Breast epithelium (tissue), 3 donors: ENCODE results near the gene RHOT1.
A peak's percentile ranks its signal among the peaks of the same experiment; 100 is the strongest.
"Not testable (repeated sequence)": the region's sequence is repeated elsewhere in the genome, so short reads cannot be mapped to it uniquely, and the experiment has no call there.

Source experiments
- POLR2A ChIP-seq: fragments of 450-650 bp; IDR thresholded peaks from one replicate; pipeline ENCODE4 v1.6.1; 2016; ENCODE audit warnings: antibody characterized with exemption, mild to moderate bottlenecking, moderate library complexity
- TF ChIP-seq, protein P1 (sequence below), 3 donors: fragments of 450-650 bp; IDR thresholded peaks; one replicate each; pipeline ENCODE4 v1.5.1; 2016 to 2017; ENCODE audit warnings: antibody characterized with exemption in 3 of 3, mild to moderate bottlenecking in 3 of 3, moderate library complexity in 3 of 3

DNA sequence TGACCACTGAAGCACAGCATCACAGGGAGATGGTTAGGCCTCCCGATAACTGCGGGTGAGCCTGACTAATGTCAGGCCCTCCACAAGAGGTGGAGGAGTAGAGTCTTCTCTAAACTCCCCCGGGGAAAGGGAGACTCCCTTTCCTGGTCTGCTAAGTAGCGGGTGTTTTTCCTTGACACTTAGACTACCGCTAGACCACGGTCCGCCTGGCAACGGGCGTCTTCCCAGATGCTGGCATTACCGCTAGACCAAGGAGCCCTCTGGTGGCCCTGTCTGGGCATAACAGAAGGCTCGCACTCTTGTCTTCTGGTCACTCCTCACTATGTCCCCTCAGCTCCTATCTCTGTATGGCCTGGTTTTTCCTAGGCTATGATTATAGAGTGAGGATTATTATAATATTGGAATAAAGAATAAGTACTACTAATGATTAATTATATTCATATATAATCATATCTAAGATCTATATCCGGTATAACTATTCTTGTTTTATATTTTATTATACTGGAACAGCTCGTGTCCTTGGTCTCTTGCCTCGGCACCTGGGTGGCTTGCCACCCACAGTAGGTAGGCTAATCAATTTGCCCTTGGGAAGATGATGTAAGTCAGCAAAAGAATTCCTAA, 6.7 kb upstream of the RHOT1 start:
- TF ChIP-seq, protein P1, sequence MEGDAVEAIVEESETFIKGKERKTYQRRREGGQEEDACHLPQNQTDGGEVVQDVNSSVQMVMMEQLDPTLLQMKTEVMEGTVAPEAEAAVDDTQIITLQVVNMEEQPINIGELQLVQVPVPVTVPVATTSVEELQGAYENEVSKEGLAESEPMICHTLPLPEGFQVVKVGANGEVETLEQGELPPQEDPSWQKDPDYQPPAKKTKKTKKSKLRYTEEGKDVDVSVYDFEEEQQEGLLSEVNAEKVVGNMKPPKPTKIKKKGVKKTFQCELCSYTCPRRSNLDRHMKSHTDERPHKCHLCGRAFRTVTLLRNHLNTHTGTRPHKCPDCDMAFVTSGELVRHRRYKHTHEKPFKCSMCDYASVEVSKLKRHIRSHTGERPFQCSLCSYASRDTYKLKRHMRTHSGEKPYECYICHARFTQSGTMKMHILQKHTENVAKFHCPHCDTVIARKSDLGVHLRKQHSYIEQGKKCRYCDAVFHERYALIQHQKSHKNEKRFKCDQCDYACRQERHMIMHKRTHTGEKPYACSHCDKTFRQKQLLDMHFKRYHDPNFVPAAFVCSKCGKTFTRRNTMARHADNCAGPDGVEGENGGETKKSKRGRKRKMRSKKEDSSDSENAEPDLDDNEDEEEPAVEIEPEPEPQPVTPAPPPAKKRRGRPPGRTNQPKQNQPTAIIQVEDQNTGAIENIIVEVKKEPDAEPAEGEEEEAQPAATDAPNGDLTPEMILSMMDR (IDR thresholded peaks at IDR 0.05): peak in 1 of 3 donors; percentile 37
- not testable (repeated sequence) for TF ChIP-seq POLR2A
